Liver (tissue), 9 donors: ENCODE results near the gene GADD45GIP1. TPM values are rescaled to one million over a fixed set of nuclear protein-coding genes. Genes with fewer than 3 reads are reported as not detected.

Experiments
- DNase-seq: peaks from one replicate; pipeline ENCODE4 v3.0.0-alpha.2; 2017; ENCODE audit warnings: low spot score
- H3K27ac ChIP-seq, 2 donors: one replicate each; pipeline ENCODE4 v1.7.0; 2013; ENCODE audit warnings: inconsistent platforms in 2 of 2, low read length in 2 of 2, control low read depth in 1 of 2, low read depth in 1 of 2, mild to moderate bottlenecking in 1 of 2
- H3K27me3 ChIP-seq, 4 donors: one replicate each; pipeline versions ENCODE4 v1.6.1 to v1.7.0; 2013; ENCODE audit warnings: low read length in 3 of 4, inconsistent platforms in 1 of 4, mild to moderate bottlenecking in 1 of 4, moderate library complexity in 1 of 4; ENCODE audit not compliant: control insufficient read depth in 4 of 4, insufficient read depth in 4 of 4
- H3K36me3 ChIP-seq, 4 donors: one replicate each; pipeline versions ENCODE4 v1.6.1 to v1.7.0; 2013; ENCODE audit warnings: low read length in 3 of 4, mild to moderate bottlenecking in 3 of 4, low read depth in 1 of 4, moderate library complexity in 1 of 4; ENCODE audit not compliant: control insufficient read depth in 4 of 4, insufficient read depth in 3 of 4
- H3K4me1 ChIP-seq, 4 donors: one replicate each; pipeline versions ENCODE4 v1.6.1 to v1.7.0; 2013; ENCODE audit warnings: low read length in 3 of 4, mild to moderate bottlenecking in 3 of 4, moderate library complexity in 1 of 4; ENCODE audit not compliant: control insufficient read depth in 4 of 4, insufficient read depth in 4 of 4
- H3K4me3 ChIP-seq, 3 donors: one replicate each; pipeline versions ENCODE4 v1.6.1 to v1.7.0; 2013; ENCODE audit warnings: low read length in 3 of 3, control low read depth in 1 of 3, low read depth in 1 of 3, mild to moderate bottlenecking in 1 of 3
- H3K9ac ChIP-seq, 2 donors: one replicate each; pipeline ENCODE4 v1.7.0; 2013; ENCODE audit warnings: low read length in 2 of 2, mild to moderate bottlenecking in 2 of 2, moderate library complexity in 2 of 2, control low read depth in 1 of 2, low read depth in 1 of 2
- H3K9me3 ChIP-seq, 4 donors: one replicate each; pipeline versions ENCODE4 v1.6.1 to v1.7.0; 2013; ENCODE audit warnings: low read length in 3 of 4; ENCODE audit not compliant: control insufficient read depth in 4 of 4
- ATF3 ChIP-seq: IDR thresholded peaks from 2 replicates; pipeline ENCODE4 v1.6.1; 2016; ENCODE audit warnings: antibody characterized with exemption
- EGR1 ChIP-seq, 2 donors: IDR thresholded peaks; 2 replicates each; pipeline ENCODE4 v1.6.1; 2016 to 2018; ENCODE audit warnings: antibody characterized with exemption in 2 of 2, low read depth in 2 of 2
- FOXA1 ChIP-seq: IDR thresholded peaks from 2 replicates; pipeline ENCODE4 v1.6.1; 2016; ENCODE audit warnings: antibody characterized with exemption
- FOXA2 ChIP-seq: IDR thresholded peaks from 2 replicates; pipeline ENCODE4 v1.6.1; 2016; ENCODE audit warnings: antibody characterized with exemption
- GABPA ChIP-seq, 2 donors: IDR thresholded peaks in 1 of 2; conservative IDR thresholded peaks in 1 of 2; 2 replicates each; pipeline ENCODE4 v1.6.1; 2016; ENCODE audit warnings: antibody characterized with exemption in 2 of 2, mild to moderate bottlenecking in 1 of 2, moderate library complexity in 1 of 2
- HNF4A ChIP-seq, 2 donors: conservative IDR thresholded peaks; 2 replicates each; pipeline ENCODE4 v1.6.1; 2016; ENCODE audit warnings: antibody characterized with exemption in 2 of 2, mild to moderate bottlenecking in 2 of 2
- HNF4G ChIP-seq: IDR thresholded peaks from 2 replicates; pipeline ENCODE4 v1.6.1; 2016; ENCODE audit warnings: antibody characterized with exemption
- JUND ChIP-seq, 2 donors: IDR thresholded peaks; 2 replicates each; pipeline ENCODE4 v1.6.1; 2016; ENCODE audit warnings: antibody characterized with exemption in 2 of 2
- MAX ChIP-seq: IDR thresholded peaks from 2 replicates; pipeline ENCODE4 v1.6.1; 2016; ENCODE audit warnings: antibody characterized with exemption
- NR2F2 ChIP-seq: IDR thresholded peaks from 2 replicates; pipeline ENCODE4 v1.6.1; 2016; ENCODE audit warnings: antibody characterized with exemption
- RAD21 ChIP-seq, 2 donors: IDR thresholded peaks; 2 replicates each; pipeline ENCODE4 v1.6.1; 2016; ENCODE audit warnings: antibody characterized with exemption in 2 of 2, mild to moderate bottlenecking in 2 of 2
- REST ChIP-seq: IDR thresholded peaks from 2 replicates; pipeline ENCODE4 v1.6.1; 2016; ENCODE audit warnings: antibody characterized with exemption, mild to moderate bottlenecking
- RXRA ChIP-seq, 2 donors: IDR thresholded peaks; 2 replicates each; pipeline ENCODE4 v1.6.1; 2017 to 2018; ENCODE audit warnings: antibody characterized with exemption in 2 of 2, mild to moderate bottlenecking in 1 of 2
- SP1 ChIP-seq: IDR thresholded peaks from 2 replicates; pipeline ENCODE4 v1.6.1; 2018; ENCODE audit warnings: antibody characterized with exemption, mild to moderate bottlenecking
- TAF1 ChIP-seq: conservative IDR thresholded peaks from 2 replicates; pipeline ENCODE4 v1.6.1; 2016; ENCODE audit warnings: antibody characterized with exemption, mild to moderate bottlenecking
- YY1 ChIP-seq: IDR thresholded peaks from 2 replicates; pipeline ENCODE4 v1.6.1; 2016; ENCODE audit warnings: antibody characterized with exemption, mild to moderate bottlenecking
- WGBS: extraction: QIAGEN DNeasy Blood & Tissue Kit; methylation state at CpG from one replicate; pipeline ENCODE4 v1.1.7; 2013; 5-methylcytosine and 5-hydroxymethylcytosine counted together
- polyA plus RNA-seq, 2 donors: library from polyadenylated mRNA; stranded (reverse) in 1 of 2; unstranded in 1 of 2; fragments of 200-250 nt in 1 of 2; fragments of >200 nt in 1 of 2; fragmentation: Nextera tagmentation in 1 of 2; extraction: Ambion mirVana in 1 of 2; gene quantifications; one replicate each; pipeline versions ENCODE4 v1.2.1 to v1.2.3, GENCODE V29; 2013 to 2015
- total RNA-seq, 2 donors: library from RNA; depleted of rRNA; stranded (reverse); fragments of >200 nt; gene quantifications; one replicate each; pipeline ENCODE4 v1.2.3, GENCODE V29; 2014
- TF ChIP-seq, protein P1 (sequence below): fragments of 150-350 bp; IDR thresholded peaks from 2 replicates; pipeline ENCODE4 v1.5.1; 2017; ENCODE audit warnings: improper control_type of control experiment, low read depth, low read length; ENCODE audit not compliant: missing input control
- TF ChIP-seq, protein P2 (sequence below): IDR thresholded peaks from 2 replicates; pipeline ENCODE4 v1.6.1; 2016; ENCODE audit warnings: antibody characterized with exemption
- donor health status: healthy.
- donor health status: healthy.
- donor health status: healthy.
- donor health status: healthy.
- donor health status: healthy.

GADD45GIP1 gene
- total and polyA plus RNA-seq, 4 donors, result 8.4 to 54.2 (median 22.9) TPM

GRCh38 chr19:12935071-12935470 is 22.0 kb downstream of the GADD45GIP1 start:
- peaks cover 5 to 6% (median 6%) of the 10 kb centered on the region in 4 donors for H3K36me3 ChIP-seq
- no peak overlapping the region for H3K9ac ChIP-seq
- H3K9me3 ChIP-seq, result no peaks in the 10 kb centered on the region
- no peak for DNase-seq
- H3K27ac ChIP-seq, result no peak overlapping the region
- H3K27me3 ChIP-seq, result no peaks in the 10 kb centered on the region
- 96% methylated on average over 10 of the region's 10 CpGs for WGBS
- H3K4me3 ChIP-seq, result no peak overlapping the region
- no peak for TF ChIP-seq FOXA1
- no peak for TF ChIP-seq HNF4A (conservative IDR thresholded peaks at IDR 0.05)
- TF ChIP-seq FOXA2, result no peak
- no peak for TF ChIP-seq GABPA (IDR thresholded peaks at IDR 0.05 in 1 of 2, conservative IDR thresholded peaks at IDR 0.05 in 1 of 2)
- TF ChIP-seq REST, result no peak
- TF ChIP-seq EGR1 (IDR thresholded peaks at IDR 0.05; ENCODE audit: low read depth in 2 of 2), result no peak
- no peak for TF ChIP-seq NR2F2
- no peak for TF ChIP-seq YY1
- TF ChIP-seq HNF4G, result no peak
- TF ChIP-seq, protein P1, sequence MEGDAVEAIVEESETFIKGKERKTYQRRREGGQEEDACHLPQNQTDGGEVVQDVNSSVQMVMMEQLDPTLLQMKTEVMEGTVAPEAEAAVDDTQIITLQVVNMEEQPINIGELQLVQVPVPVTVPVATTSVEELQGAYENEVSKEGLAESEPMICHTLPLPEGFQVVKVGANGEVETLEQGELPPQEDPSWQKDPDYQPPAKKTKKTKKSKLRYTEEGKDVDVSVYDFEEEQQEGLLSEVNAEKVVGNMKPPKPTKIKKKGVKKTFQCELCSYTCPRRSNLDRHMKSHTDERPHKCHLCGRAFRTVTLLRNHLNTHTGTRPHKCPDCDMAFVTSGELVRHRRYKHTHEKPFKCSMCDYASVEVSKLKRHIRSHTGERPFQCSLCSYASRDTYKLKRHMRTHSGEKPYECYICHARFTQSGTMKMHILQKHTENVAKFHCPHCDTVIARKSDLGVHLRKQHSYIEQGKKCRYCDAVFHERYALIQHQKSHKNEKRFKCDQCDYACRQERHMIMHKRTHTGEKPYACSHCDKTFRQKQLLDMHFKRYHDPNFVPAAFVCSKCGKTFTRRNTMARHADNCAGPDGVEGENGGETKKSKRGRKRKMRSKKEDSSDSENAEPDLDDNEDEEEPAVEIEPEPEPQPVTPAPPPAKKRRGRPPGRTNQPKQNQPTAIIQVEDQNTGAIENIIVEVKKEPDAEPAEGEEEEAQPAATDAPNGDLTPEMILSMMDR, result no peak
- no peak for TF ChIP-seq RAD21 (IDR thresholded peaks at IDR 0.05)
- no peak for TF ChIP-seq RXRA (IDR thresholded peaks at IDR 0.05)
- TF ChIP-seq SP1, result no peak
- TF ChIP-seq TAF1, result no peak
- TF ChIP-seq JUND (IDR thresholded peaks at IDR 0.05), result no peak
- no peak for TF ChIP-seq ATF3
- no peak for TF ChIP-seq MAX
- peaks cover 6 to 40% (median 30%) of the 10 kb centered on the region in 4 donors for H3K4me1 ChIP-seq

DNA sequence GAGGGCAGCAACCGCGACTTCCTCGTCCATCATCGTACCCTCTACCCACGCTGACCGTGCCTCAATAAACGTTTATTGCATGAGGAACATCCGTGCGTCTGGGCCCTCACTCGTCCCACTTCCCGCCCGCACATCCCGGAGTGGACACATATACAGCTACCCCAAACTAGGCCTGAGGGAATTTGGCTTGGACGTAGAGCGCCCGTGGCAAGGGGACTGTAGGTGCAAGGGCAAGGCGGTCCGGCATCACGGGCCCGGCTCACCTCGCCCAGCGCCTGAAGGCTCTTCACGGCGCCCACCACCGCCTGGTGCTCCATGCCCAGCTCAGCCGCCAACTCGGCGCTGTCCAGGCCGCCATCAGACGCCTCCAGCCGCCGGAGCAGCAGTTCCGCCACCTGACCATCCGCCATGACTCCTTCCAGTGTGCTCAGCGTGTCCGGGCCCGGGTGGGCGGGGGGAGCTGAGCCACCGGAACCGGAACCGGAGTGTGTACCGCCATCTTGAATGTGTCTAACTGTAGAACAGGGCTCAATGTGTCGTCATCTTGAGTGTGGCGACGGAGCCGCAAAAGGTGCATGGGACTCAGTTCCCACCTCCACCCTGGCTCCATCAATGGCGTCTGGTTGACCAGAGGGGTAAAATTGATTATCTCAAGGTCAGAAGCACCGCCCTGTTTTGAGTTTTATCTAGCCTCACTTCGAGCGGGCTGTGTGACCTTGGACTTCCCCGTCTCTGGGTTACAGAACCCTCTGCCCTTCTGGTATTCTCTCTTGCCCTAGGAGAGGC is 23.5 kb downstream of the GADD45GIP1 start, which contains the start of gene FARSA:
TSS of gene FARSA (minus strand) at position 425 of the 786 bp plus-strand sequence. CDS start at position 410, 15 bp downstream.
- Histone ChIP-seq H3K4me1 (peaks cover 6 to 31% (median 23%) of the 10 kb centered on the region in 4 donors), H3K9ac (peak within 1 kb of the TSS; percentile 26 to 82), H3K4me3 (peak within 1 kb of the TSS; percentile 77 to 93 (median 91)), H3K9me3 (no peaks in the 10 kb centered on the region), H3K27me3 (no peaks in the 10 kb centered on the region), H3K36me3 (peaks cover 4 to 17% (median 10%) of the 10 kb centered on the region in 4 donors), H3K27ac (peak within 1 kb of the TSS; percentile 77 to 79)
- DNase-seq, result peak; percentile 93
- WGBS, result under 1% methylated on average over 51 of the region's 51 CpGs
- TF ChIP-seq RXRA (IDR thresholded peaks at IDR 0.05) (peak; percentile 16 to 27), GABPA (IDR thresholded peaks at IDR 0.05 in 1 of 2, conservative IDR thresholded peaks at IDR 0.05 in 1 of 2) (peak; percentile 93 to 98), RAD21 (IDR thresholded peaks at IDR 0.05) (no peak), ATF3 (no peak), FOXA1 (no peak), HNF4G (no peak), EGR1 (IDR thresholded peaks at IDR 0.05; ENCODE audit: low read depth in 2 of 2) (peak in 1 of 2 donors; percentile 34), SP1 (peak; percentile 42), HNF4A (conservative IDR thresholded peaks at IDR 0.05) (peak; percentile 23 to 39), JUND (IDR thresholded peaks at IDR 0.05) (peak in 1 of 2 donors; percentile 30), FOXA2 (no peak), TAF1 (peak; percentile 45), YY1 (peak; percentile 100), NR2F2 (peak; percentile 10), MAX (no peak)
- TF ChIP-seq, protein P1, result no peak
- TF ChIP-seq, protein P2, sequence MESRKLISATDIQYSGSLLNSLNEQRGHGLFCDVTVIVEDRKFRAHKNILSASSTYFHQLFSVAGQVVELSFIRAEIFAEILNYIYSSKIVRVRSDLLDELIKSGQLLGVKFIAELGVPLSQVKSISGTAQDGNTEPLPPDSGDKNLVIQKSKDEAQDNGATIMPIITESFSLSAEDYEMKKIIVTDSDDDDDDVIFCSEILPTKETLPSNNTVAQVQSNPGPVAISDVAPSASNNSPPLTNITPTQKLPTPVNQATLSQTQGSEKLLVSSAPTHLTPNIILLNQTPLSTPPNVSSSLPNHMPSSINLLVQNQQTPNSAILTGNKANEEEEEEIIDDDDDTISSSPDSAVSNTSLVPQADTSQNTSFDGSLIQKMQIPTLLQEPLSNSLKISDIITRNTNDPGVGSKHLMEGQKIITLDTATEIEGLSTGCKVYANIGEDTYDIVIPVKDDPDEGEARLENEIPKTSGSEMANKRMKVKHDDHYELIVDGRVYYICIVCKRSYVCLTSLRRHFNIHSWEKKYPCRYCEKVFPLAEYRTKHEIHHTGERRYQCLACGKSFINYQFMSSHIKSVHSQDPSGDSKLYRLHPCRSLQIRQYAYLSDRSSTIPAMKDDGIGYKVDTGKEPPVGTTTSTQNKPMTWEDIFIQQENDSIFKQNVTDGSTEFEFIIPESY, result no peak
